ENCODE data around the gene LAPTM5. TPM values are rescaled to one million over a fixed set of nuclear protein-coding genes. Genes with fewer than 3 reads are reported as not detected.

The LAPTM5 gene
- total and polyA plus RNA-seq, 7 donors = 3.0 to 14.5 (median 13.1) TPM

- intact Hi-C loops (cut with DNase I) = no loop called here
- 75 to 83% (median 81%) methylated on average over 10 of the region's 10 CpGs for WGBS, 3 donors
Measured at GRCh38 chr1:30731109-30731805, 26.3 kb downstream of the LAPTM5 start.

GRCh38 chr1:30730346-30731108 lies 27.0 kb downstream of the LAPTM5 start:
- intact Hi-C loops (cut with DNase I) = no loop called here
- no peaks in the 10 kb centered on the region for H3K27me3 ChIP-seq (ENCODE audit: insufficient read depth in 3 of 3, low read length in 2 of 3)
- H3K9me3 ChIP-seq = no peaks in the 10 kb centered on the region
- TF ChIP-seq CTCF (IDR thresholded peaks at IDR 0.05) = no peak
- no peak overlapping the region for H3K27ac ChIP-seq
- H3K36me3 ChIP-seq (ENCODE audit: insufficient read depth in 1 of 2, low read depth in 1 of 2) = no peaks in the 10 kb centered on the region
- ATAC-seq (no peak), DNase-seq (no peak)
- H3K4me3 ChIP-seq = no peak overlapping the region
- H3K4me1 ChIP-seq = no peaks in the 10 kb centered on the region
- WGBS, 3 donors = 69 to 77% (median 73%) methylated on average over 23 of the region's 23 CpGs

More at GRCh38 chr1:30731109-30731805, 26.3 kb downstream of the LAPTM5 start:
- Histone ChIP-seq H3K27ac (no peak overlapping the region), H3K4me1 (no peaks in the 10 kb centered on the region), H3K27me3 (ENCODE audit: insufficient read depth in 3 of 3, low read length in 2 of 3) (no peaks in the 10 kb centered on the region), H3K4me3 (no peak overlapping the region), H3K9me3 (no peaks in the 10 kb centered on the region), H3K36me3 (ENCODE audit: insufficient read depth in 1 of 2, low read depth in 1 of 2) (no peaks in the 10 kb centered on the region)
- no peak for ATAC-seq
- no peak for TF ChIP-seq CTCF (IDR thresholded peaks at IDR 0.05)
- no peak for DNase-seq

GRCh38 chr1:30729901-30730300 lies 27.7 kb downstream of the LAPTM5 start:
- DNase-seq (no peak), ATAC-seq (no peak)
- no peak overlapping the region for H3K4me3 ChIP-seq
- H3K27ac ChIP-seq = no peak overlapping the region
- no peak for TF ChIP-seq CTCF (IDR thresholded peaks at IDR 0.05)
- H3K36me3 ChIP-seq (ENCODE audit: insufficient read depth in 1 of 2, low read depth in 1 of 2) = no peaks in the 10 kb centered on the region
- H3K4me1 ChIP-seq = no peaks in the 10 kb centered on the region
- H3K27me3 ChIP-seq (ENCODE audit: insufficient read depth in 3 of 3, low read length in 2 of 3) = no peaks in the 10 kb centered on the region
- intact Hi-C loops (cut with DNase I) = no loop called here
- 89 to 95% (median 94%) methylated on average over 6 of the region's 6 CpGs for WGBS, 3 donors
- H3K9me3 ChIP-seq = no peaks in the 10 kb centered on the region

- DNase-seq = no peak
- no peak for TF ChIP-seq CTCF (IDR thresholded peaks at IDR 0.05)
- intact Hi-C loops (cut with DNase I) = no loop called here
- H3K36me3 ChIP-seq (ENCODE audit: insufficient read depth in 1 of 2, low read depth in 1 of 2) = no peaks in the 10 kb centered on the region
- H3K4me1 ChIP-seq = no peaks in the 10 kb centered on the region
- no peak overlapping the region for H3K27ac ChIP-seq
- ATAC-seq = no peak
- no peak overlapping the region for H3K4me3 ChIP-seq
- no peaks in the 10 kb centered on the region for H3K27me3 ChIP-seq (ENCODE audit: insufficient read depth in 3 of 3, low read length in 2 of 3)
- no peaks in the 10 kb centered on the region for H3K9me3 ChIP-seq
- 73 to 80% (median 75%) methylated on average over 17 of the region's 17 CpGs for WGBS, 3 donors
Measured at GRCh38 chr1:30728832-30729638, 28.5 kb downstream of the LAPTM5 start.

All from psoas muscle (tissue), 8 donors.